IPS-18a (cell line): Measurements from ENCODE around the gene SIGLEC6.

Source experiments
- H3K27ac ChIP-seq: one replicate; pipeline ENCODE4 v1.5.1; 2013; ENCODE audit warnings: low read length
- H3K27me3 ChIP-seq: one replicate; pipeline ENCODE4 v1.6.1; 2013; ENCODE audit warnings: mild to moderate bottlenecking, low read length; ENCODE audit not compliant: control insufficient read depth, insufficient read depth
- H3K36me3 ChIP-seq: one replicate; pipeline ENCODE4 v1.6.1; 2013; ENCODE audit warnings: low read depth, low read length; ENCODE audit not compliant: control insufficient read depth
- H3K4me1 ChIP-seq: one replicate; pipeline ENCODE4 v1.6.1; 2013; ENCODE audit warnings: low read depth, low read length; ENCODE audit not compliant: control insufficient read depth
- H3K4me3 ChIP-seq: one replicate; pipeline ENCODE4 v1.5.1; 2013; ENCODE audit warnings: low read length
- H3K9ac ChIP-seq: one replicate; pipeline ENCODE4 v1.6.1; 2013; ENCODE audit warnings: mild to moderate bottlenecking, low read length, moderate library complexity
- H3K9me3 ChIP-seq: one replicate; pipeline ENCODE4 v1.6.1; 2013; ENCODE audit warnings: low read depth, low read length; ENCODE audit not compliant: control insufficient read depth

Gene SIGLEC6

DNA sequence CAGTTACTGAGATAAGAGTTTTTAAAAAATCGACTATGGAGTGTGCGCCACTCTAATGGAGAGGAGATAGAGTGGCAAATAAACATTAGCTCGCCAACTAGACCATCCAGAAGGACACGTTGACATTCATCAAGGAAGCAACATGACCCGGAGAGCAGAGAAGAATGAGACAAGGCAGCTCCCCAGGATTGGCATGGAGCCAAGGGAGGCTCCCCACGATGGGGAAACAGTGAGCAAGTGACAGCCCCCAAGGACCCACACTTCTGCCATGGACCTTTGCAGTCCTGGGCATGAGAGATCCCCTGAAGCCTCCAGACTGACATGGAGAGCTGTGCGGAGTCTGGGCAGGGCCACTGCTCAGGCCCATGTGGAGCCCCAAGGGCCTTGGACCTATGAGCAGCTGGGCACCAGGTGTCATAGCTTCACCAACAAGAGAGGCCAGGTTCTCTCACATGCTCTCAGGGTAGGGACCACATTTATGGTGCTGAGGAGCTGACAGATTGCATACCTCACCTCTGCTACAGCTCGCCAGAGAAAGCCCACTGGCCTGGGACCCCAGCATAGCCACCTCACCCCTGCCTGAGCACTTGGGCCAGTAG is 6.7 kb downstream of the SIGLEC6 start:
- Histone ChIP-seq H3K9me3 (no peaks in the 10 kb centered on the region), H3K4me3 (no peak overlapping the region), H3K4me1 (no peaks in the 10 kb centered on the region), H3K27me3 (no peaks in the 10 kb centered on the region), H3K36me3 (no peaks in the 10 kb centered on the region), H3K9ac (no peak overlapping the region), H3K27ac (no peak overlapping the region)

DNA sequence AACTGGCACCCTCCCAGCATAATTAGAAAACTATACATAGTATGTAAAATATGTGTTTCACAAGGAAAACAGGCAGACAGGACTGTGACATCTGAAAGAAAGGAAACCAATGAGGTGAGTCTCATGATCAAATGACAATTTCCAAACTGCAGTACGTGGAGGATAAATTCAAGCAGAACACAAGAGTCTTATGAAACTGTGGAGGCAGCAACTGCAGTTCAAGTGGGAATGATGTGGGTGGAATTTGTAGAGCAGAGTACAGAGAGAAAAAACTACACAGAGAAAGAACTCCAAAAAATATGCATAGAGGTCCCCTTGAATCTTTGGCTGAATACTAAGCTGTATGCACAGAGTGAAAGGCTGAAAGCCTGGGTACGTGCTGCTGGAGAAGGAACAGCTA is 9.7 kb downstream of the SIGLEC6 start:
- no peak overlapping the region for H3K27ac ChIP-seq
- no peaks in the 10 kb centered on the region for H3K36me3 ChIP-seq
- no peak overlapping the region for H3K9ac ChIP-seq
- H3K9me3 ChIP-seq = peaks cover 14% of the 10 kb centered on the region
- no peak overlapping the region for H3K4me3 ChIP-seq
- H3K27me3 ChIP-seq = no peaks in the 10 kb centered on the region
- H3K4me1 ChIP-seq = no peaks in the 10 kb centered on the region

DNA sequence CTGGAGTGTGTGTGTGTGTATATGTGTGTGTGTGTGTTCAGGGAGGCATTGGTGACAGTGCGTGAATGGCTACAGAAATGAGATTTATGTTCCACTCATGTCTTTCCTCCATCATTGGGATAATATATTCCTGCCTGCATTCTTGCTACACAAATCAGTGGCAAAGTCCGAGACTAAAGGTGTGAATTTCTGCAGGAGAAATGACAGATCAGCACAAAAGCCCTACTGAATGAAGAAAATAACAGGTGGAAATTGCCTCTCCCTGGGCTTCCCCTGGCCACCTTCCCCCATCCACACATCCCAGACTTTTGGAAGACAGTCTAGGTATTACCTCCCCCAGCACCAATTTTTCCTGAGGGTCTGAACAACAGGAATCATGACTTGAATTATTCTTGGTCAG is 10.1 kb downstream of the SIGLEC6 start:
- Histone ChIP-seq H3K9me3 (peaks cover 14% of the 10 kb centered on the region), H3K27me3 (no peaks in the 10 kb centered on the region), H3K4me1 (no peaks in the 10 kb centered on the region), H3K27ac (no peak overlapping the region), H3K9ac (no peak overlapping the region), H3K36me3 (no peaks in the 10 kb centered on the region), H3K4me3 (no peak overlapping the region)

DNA sequence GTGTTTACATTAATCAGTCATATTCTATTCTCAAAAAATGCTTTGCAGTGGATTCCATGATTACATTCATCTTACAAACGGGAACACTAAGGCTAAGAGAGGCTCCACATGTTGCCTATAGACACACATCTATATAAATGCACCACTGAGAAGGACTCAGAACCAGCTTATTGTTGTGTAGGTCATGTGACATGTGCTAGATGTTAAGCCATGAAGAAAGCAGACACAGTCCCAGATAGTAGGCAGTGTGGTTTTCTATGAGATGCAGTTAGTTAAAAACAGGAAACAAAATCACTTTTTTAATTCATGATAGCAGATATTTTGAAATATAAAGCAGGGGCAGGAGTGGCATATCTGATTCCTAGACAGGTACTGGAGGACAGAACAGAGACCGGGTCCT is 10.7 kb downstream of the SIGLEC6 start:
- H3K9me3 ChIP-seq = peaks cover 14% of the 10 kb centered on the region
- H3K4me3 ChIP-seq = no peak overlapping the region
- H3K36me3 ChIP-seq = no peaks in the 10 kb centered on the region
- H3K4me1 ChIP-seq = no peaks in the 10 kb centered on the region
- no peak overlapping the region for H3K27ac ChIP-seq
- H3K9ac ChIP-seq = no peak overlapping the region
- no peaks in the 10 kb centered on the region for H3K27me3 ChIP-seq

DNA sequence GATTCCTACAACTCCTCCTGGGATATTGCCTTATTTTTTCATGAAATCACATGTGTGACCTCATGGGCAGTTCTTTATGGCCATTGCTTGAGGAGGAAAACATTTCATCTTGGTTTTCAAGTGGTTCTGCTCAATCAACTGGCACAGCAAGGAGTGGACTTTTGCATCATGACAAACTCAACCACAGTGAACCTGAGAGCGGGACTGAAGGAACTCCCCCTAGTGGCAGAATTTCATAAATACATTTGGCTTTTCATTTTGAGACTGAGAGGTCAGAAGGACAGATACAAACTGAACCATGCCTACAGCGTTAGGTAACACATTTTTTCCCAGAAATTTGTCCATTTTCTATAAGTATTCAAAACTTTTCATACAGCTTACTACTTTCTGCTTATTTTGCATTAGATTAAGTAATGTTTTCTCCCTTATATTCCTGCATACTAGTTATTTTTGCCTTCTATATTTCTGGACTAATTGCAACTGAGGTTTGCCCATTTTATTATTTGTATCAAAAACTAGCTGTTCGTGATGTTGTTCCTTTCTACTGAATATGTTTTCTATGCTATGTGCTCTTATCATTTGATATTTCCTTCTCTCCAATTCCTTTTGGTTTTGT is 16.5 kb downstream of the SIGLEC6 start:
- Histone ChIP-seq H3K9ac (no peak overlapping the region), H3K27me3 (peaks cover 6% of the 10 kb centered on the region), H3K4me1 (no peaks in the 10 kb centered on the region), H3K9me3 (peaks cover 14% of the 10 kb centered on the region), H3K36me3 (no peaks in the 10 kb centered on the region), H3K27ac (no peak overlapping the region), H3K4me3 (no peak overlapping the region)

DNA sequence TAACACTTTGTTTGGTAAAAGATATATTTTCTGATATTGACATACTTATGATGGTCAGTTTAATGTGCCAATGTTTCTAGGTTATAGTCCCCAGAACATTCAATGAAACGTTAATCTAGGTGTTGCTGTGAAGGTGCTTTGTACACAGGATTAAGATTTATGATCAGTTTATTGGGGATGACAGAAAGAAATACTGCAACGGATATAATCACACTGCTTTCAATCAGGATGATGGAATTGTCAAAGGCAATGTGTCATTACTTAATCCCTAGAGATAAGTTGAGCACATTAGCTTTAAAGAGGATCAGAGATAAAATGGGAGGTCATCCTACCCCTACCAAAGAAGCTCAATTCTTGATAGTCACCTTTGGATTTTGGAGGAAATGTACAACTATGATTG is 17.5 kb downstream of the SIGLEC6 start:
- Histone ChIP-seq H3K36me3 (no peaks in the 10 kb centered on the region), H3K4me3 (no peak overlapping the region), H3K9ac (no peak overlapping the region), H3K27me3 (peaks cover 6% of the 10 kb centered on the region), H3K9me3 (peaks cover 11% of the 10 kb centered on the region), H3K4me1 (no peaks in the 10 kb centered on the region), H3K27ac (no peak overlapping the region)

DNA sequence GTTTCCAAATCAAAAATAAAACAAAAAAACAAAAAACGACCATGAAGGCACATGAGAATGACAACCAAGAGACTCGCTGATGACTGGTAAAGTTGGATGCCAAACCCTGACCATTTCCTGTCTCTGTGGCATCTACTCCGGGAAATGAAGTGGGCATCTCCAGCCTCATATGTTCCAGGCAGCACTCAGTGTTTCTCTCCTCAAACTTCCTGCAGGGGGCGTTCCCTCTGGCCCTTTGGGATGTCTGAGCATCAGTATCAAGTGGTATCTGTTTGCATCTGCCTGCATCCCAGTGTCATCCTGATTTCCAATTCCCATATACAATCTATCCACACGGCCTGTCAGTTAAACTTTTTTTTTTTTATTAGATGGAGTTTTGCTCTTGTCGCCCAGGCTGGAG is 20.1 kb downstream of the SIGLEC6 start:
- Histone ChIP-seq H3K9ac (no peak overlapping the region), H3K27ac (no peak overlapping the region), H3K9me3 (no peaks in the 10 kb centered on the region), H3K27me3 (peaks cover 6% of the 10 kb centered on the region), H3K4me3 (no peak overlapping the region), H3K36me3 (no peaks in the 10 kb centered on the region), H3K4me1 (no peaks in the 10 kb centered on the region)

DNA sequence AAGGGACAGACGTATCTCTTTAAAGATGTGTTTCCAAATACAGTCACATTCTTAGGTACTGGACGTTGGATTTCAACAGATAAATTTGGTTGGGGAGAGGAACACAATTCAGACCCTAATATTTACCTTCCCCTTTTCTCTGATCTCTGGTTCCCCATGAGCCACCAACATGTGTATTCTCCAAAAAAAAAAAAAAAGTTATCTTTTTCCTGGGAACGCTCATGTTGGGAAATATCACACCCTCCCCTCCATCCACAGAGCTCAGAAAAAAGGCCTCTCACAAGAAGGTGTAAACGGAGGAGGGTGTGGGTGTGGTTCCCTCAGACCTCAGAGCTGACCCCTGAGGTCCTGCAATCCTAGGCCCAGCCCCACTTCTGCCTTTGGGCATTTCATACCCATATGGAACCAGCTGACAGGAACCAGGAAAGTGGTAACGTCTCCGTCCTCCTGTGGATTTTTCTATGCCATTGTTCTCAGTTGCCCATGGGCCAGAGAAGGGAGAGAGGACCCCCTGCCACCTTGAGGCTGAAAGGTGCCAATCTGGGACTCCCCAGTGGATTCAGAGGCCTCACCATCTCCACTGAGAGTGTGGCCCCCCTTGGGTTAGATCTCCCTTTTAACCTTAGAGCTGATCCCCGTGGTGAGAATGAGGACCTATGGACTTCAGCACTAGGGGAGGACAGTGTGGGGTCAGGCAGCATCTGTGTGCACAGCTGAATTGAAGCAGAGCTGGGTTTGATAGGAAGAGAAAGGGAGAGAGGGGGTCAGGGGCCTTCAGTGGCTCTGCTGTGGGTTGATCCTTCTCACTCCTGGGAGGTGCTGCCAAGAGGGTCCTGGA is 21.4 kb downstream of the SIGLEC6 start:
- Histone ChIP-seq H3K4me3 (no peak overlapping the region), H3K36me3 (no peaks in the 10 kb centered on the region), H3K4me1 (no peaks in the 10 kb centered on the region), H3K27me3 (peaks cover 6% of the 10 kb centered on the region), H3K9me3 (no peaks in the 10 kb centered on the region), H3K9ac (no peak overlapping the region), H3K27ac (no peak overlapping the region)

DNA sequence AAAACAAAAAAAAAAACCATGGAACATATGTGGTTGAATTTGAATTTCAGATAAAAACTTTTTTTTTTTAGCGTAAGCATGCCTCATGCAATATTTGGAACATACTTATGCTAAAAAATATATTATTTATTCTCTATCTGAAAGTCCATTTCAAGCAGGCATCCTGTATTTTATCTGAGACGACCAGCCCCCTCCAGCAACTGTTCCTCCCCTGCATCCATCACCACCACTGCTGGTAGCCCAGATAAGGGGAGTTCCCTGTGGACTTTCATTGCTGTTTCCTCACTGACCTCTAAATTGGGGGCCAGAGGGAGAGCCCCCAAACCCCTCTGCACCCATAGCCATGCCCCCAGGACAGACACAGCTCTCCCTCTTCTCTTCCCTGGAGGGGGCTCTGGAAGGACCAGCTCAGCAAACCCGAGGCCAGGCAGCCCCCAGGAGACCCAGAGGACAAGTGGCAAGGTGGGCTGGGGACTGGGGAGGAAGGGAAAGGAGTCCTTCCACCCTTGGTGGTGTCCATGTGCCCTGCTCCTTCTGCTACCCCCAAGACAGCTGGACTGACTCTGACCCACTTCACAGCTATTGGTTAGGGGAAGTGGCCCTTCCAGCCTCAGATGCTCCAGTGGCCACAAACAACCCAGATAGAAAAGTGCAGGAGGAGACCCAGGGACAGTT is 23.3 kb downstream of the SIGLEC6 start:
- H3K27ac ChIP-seq = no peak overlapping the region
- H3K9ac ChIP-seq = no peak overlapping the region

DNA sequence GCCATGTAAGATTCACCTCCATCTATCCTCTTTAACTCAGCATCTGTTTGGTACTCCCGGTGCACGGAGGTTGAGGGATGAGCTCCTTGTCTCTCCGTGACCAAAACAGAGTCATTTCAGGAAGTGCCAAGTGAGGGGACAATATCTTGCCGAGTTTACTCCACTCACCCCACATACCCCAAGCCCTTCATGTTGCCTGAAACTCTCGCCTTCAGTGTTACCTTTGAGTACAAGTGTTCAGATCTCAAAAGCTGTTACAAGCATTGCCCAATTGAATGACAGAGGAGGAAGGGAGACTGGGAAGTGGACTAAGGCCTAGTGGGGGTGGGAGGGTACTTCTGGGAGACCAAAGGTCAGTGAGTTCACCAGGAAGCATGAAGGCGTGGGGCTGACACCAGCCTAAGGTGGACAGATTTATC is 23.8 kb downstream of the SIGLEC6 start:
- Histone ChIP-seq H3K27ac (no peak overlapping the region), H3K27me3 (no peaks in the 10 kb centered on the region), H3K9ac (no peak overlapping the region)

More for the DNA sequence above, 23.3 kb downstream of the SIGLEC6 start:
- Histone ChIP-seq H3K9me3 (no peaks in the 10 kb centered on the region), H3K27me3 (peaks cover 3% of the 10 kb centered on the region), H3K4me1 (no peaks in the 10 kb centered on the region), H3K36me3 (no peaks in the 10 kb centered on the region), H3K4me3 (no peak overlapping the region)

DNA sequence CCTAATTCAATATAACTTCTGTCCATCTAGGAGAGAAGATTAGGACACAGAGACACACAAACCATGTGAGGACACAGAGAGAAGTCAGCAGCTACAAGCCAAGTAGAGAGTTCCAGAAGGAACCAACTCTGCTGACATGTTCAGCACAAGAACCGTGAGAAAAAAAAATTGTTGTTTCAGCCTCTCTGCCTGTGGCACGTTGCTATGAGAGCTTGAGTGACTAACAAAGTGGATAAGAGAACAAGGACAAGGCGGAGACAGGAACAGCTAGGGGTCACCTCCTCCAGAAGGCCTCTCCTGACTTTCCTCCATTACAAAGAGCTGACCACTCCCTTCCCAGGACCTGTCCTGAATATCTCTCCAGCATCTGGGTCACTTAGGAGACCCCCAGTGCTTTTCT is 24.3 kb downstream of the SIGLEC6 start:
- Histone ChIP-seq H3K36me3 (no peaks in the 10 kb centered on the region), H3K4me3 (no peak overlapping the region), H3K27me3 (no peaks in the 10 kb centered on the region), H3K27ac (no peak overlapping the region), H3K4me1 (no peaks in the 10 kb centered on the region), H3K9me3 (no peaks in the 10 kb centered on the region), H3K9ac (no peak overlapping the region)

More for the DNA sequence above, 23.8 kb downstream of the SIGLEC6 start:
- no peaks in the 10 kb centered on the region for H3K4me1 ChIP-seq
- no peaks in the 10 kb centered on the region for H3K9me3 ChIP-seq
- H3K36me3 ChIP-seq = no peaks in the 10 kb centered on the region
- H3K4me3 ChIP-seq = no peak overlapping the region
